ENCODE measurements around the gene MCTP1. TPM values are rescaled to one million over a fixed set of nuclear protein-coding genes. Genes with fewer than 3 reads are reported as not detected.

MCTP1 gene
- total RNA-seq, 1 donor from 2014 or later: 12.8 TPM

DNA sequence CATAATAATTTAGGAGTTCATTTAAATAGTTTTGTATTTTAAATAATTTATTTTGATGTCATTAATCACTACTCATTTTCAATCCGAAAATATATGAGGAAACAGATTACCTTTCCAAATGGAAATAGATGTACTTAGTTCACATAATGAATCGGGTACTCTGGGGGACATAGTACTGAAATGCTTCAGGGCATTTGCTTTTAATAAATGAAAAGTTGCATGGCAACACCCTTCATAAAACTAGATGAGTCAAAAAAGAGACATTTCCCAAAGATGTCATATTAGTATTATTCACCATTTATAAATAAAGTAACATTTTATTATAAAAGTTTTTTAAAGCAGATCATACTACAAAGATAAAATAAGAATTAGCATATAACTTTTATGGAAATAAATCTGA, 177.8 kb downstream of the MCTP1 start:
- H3K36me3 ChIP-seq: no peaks in the 10 kb centered on the region
- no peak overlapping the region for H3K27ac ChIP-seq
- no peaks in the 10 kb centered on the region for H3K27me3 ChIP-seq
- H3K9me3 ChIP-seq: no peaks in the 10 kb centered on the region
- H3K4me3 ChIP-seq: no peak overlapping the region
- no peak for DNase-seq (ENCODE audit: extremely low spot score in 2 of 2)
- H3K4me1 ChIP-seq: no peaks in the 10 kb centered on the region
- intact Hi-C loops (cut with DNase I): no loop called here
- TF ChIP-seq, protein P1, sequence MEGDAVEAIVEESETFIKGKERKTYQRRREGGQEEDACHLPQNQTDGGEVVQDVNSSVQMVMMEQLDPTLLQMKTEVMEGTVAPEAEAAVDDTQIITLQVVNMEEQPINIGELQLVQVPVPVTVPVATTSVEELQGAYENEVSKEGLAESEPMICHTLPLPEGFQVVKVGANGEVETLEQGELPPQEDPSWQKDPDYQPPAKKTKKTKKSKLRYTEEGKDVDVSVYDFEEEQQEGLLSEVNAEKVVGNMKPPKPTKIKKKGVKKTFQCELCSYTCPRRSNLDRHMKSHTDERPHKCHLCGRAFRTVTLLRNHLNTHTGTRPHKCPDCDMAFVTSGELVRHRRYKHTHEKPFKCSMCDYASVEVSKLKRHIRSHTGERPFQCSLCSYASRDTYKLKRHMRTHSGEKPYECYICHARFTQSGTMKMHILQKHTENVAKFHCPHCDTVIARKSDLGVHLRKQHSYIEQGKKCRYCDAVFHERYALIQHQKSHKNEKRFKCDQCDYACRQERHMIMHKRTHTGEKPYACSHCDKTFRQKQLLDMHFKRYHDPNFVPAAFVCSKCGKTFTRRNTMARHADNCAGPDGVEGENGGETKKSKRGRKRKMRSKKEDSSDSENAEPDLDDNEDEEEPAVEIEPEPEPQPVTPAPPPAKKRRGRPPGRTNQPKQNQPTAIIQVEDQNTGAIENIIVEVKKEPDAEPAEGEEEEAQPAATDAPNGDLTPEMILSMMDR (IDR thresholded peaks at IDR 0.05): no peak
- no peak for TF ChIP-seq POLR2A (IDR thresholded peaks at IDR 0.05)
- no peak for TF ChIP-seq POLR2AphosphoS5 (IDR thresholded peaks at IDR 0.05; ENCODE audit: insufficient read depth in 1 of 2, low read depth in 1 of 2)

DNA sequence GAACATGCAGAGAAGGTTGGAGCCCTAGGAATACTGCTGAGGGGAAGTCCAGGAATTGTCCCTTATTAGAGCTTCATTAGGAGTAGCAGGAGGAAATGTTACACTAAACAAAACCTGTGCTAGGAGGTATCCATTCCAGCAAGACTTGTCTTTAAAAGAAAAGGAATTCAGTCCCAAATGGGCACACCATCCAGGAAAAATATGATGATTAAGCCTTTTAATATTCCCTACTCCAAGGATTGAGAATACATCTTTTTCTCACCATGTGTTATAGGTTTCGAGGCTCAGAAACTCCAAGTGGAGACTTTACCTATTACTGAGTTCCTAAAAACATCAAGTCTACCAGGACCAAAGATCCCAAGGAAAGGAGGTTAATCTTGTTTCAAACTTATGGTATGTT, 179.3 kb downstream of the MCTP1 start:
- TF ChIP-seq, protein P1 (IDR thresholded peaks at IDR 0.05): no peak
- TF ChIP-seq POLR2A (IDR thresholded peaks at IDR 0.05): no peak
- no peak for TF ChIP-seq POLR2AphosphoS5 (IDR thresholded peaks at IDR 0.05; ENCODE audit: insufficient read depth in 1 of 2, low read depth in 1 of 2)
- Histone ChIP-seq H3K4me3 (no peak overlapping the region), H3K36me3 (no peaks in the 10 kb centered on the region), H3K9me3 (no peaks in the 10 kb centered on the region), H3K4me1 (no peaks in the 10 kb centered on the region), H3K27ac (no peak overlapping the region), H3K27me3 (no peaks in the 10 kb centered on the region)
- DNase-seq (ENCODE audit: extremely low spot score in 2 of 2): no peak
- intact Hi-C loops (cut with DNase I): no loop called here

DNA sequence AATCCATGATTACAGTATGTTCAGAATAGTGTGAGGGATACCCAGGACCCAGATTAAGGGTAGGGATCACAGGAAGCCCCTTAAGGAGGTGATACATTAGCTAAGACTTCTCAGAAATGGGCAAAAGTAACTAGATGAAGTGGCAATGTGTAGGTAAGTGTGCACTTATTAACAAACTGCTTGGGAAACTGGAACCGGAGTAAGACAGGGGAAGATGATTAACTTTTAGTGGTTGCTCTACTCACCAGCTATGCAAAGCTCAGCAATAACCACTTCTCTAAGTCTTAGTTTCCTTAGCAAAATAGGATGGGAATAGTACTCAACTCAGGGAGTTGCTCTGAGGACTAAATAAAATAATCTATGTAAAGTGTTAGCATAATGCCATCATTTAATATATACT, 182.2 kb downstream of the MCTP1 start:
- TF ChIP-seq, protein P1 (IDR thresholded peaks at IDR 0.05): no peak
- TF ChIP-seq POLR2AphosphoS5 (IDR thresholded peaks at IDR 0.05; ENCODE audit: insufficient read depth in 1 of 2, low read depth in 1 of 2) (no peak), POLR2A (IDR thresholded peaks at IDR 0.05) (no peak)
- no peak overlapping the region for H3K27ac ChIP-seq
- H3K4me3 ChIP-seq: no peak overlapping the region
- intact Hi-C loops (cut with DNase I): no loop called here
- no peaks in the 10 kb centered on the region for H3K4me1 ChIP-seq
- H3K27me3 ChIP-seq: no peaks in the 10 kb centered on the region
- DNase-seq (ENCODE audit: extremely low spot score in 2 of 2): no peak
- H3K36me3 ChIP-seq: no peaks in the 10 kb centered on the region
- no peaks in the 10 kb centered on the region for H3K9me3 ChIP-seq

DNA sequence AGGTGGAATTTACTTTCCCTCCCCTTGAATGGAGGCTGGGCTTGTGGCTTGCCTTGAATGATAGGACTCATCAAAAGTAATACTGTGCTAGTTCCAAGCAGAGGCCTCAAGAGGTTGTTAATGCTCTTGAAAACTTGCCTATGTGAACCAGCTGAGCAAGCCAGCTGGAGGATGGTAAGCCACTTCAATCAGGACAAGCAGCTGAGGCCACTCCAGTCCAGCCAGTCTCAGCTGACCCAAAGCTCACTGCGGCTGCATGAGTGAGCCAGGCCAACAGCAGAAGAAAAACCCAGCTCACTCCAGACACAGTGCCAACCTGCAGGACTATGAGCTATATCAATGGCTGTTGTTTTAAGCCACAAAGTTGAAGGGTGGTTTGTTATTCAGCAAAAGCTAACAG, 182.8 kb downstream of the MCTP1 start:
- H3K36me3 ChIP-seq: no peaks in the 10 kb centered on the region
- H3K27me3 ChIP-seq: no peaks in the 10 kb centered on the region
- no peak for DNase-seq (ENCODE audit: extremely low spot score in 2 of 2)
- no peaks in the 10 kb centered on the region for H3K9me3 ChIP-seq
- TF ChIP-seq POLR2A (IDR thresholded peaks at IDR 0.05): no peak
- no peak for TF ChIP-seq POLR2AphosphoS5 (IDR thresholded peaks at IDR 0.05; ENCODE audit: insufficient read depth in 1 of 2, low read depth in 1 of 2)
- TF ChIP-seq, protein P1 (IDR thresholded peaks at IDR 0.05): no peak
- no peak overlapping the region for H3K4me3 ChIP-seq
- H3K4me1 ChIP-seq: no peaks in the 10 kb centered on the region
- intact Hi-C loops (cut with DNase I): no loop called here
- H3K27ac ChIP-seq: no peak overlapping the region

DNA sequence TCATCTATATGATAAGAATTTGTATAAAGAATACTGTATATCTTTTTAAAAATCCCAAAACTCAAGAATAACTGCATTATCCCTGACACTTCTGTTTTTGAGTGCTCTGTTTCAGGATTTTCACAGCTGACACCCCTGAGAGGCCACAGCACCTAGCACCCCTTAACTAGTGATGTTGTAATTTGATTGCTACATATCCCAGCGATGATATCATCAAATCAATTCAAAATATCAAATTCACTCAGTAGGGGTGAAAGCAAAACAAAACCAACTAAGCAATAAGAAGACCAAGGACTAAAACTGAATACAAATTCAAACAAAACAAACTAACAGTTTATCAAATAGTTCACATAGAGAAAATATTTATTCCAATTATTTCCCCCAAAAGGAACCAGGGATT, 184.3 kb downstream of the MCTP1 start:
- no peaks in the 10 kb centered on the region for H3K36me3 ChIP-seq
- H3K9me3 ChIP-seq: no peaks in the 10 kb centered on the region
- no peaks in the 10 kb centered on the region for H3K4me1 ChIP-seq
- no peak overlapping the region for H3K27ac ChIP-seq
- no peak for DNase-seq (ENCODE audit: extremely low spot score in 2 of 2)
- no peak for TF ChIP-seq POLR2AphosphoS5 (IDR thresholded peaks at IDR 0.05; ENCODE audit: insufficient read depth in 1 of 2, low read depth in 1 of 2)
- TF ChIP-seq POLR2A (IDR thresholded peaks at IDR 0.05): no peak
- TF ChIP-seq, protein P1 (IDR thresholded peaks at IDR 0.05): no peak
- H3K4me3 ChIP-seq: no peak overlapping the region
- intact Hi-C loops (cut with DNase I): no loop called here
- no peaks in the 10 kb centered on the region for H3K27me3 ChIP-seq

Measured in vagina (tissue), 2 donors.